ENCODE results near the gene CCDC57. TPM values are rescaled to one million over a fixed set of nuclear protein-coding genes. Genes with fewer than 3 reads are reported as not detected.

CCDC57 gene
- total and polyA plus RNA-seq, 2 experiments from 2014 or later = 10.6 to 15.3 TPM

DNA sequence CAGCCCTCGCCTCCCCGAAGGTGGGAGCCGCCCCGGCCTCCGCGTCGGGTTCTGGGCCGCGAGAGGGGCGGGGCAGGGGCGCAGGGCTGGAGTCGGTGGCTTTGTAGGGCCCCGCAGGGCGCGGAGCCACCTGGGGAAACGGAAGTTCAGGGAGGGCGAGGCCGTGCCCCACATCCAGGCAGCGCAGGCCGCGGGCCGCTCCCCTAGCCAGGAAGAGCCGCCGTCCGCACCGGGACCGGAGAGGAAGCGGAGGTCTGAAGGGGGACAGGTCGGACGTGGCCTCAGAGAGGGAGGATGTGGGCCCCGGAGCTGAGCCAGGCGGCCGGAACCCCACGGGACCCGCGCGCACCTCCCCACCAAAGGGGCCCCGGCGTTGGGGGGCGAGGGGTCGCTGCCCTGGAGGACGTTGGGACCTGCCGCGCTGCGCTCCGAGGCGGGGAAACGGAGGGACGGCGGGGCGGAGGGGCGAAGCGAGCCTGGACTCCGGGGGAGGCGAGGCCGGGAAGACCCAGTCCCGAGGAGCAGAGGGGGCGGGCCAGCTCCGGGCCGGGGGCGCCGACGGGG, 15.7 kb upstream of the CCDC57 start:
- in situ Hi-C loops (cut with MboI) = no loop called here
- H3K4me1 ChIP-seq (ENCODE audit: insufficient read depth) = peaks cover 3% of the 10 kb centered on the region
- peak overlapping the region; percentile 65 for H2AFZ ChIP-seq
- peak overlapping the region; percentile 98 for H3K4me3 ChIP-seq
- H4K20me1 ChIP-seq (ENCODE audit: insufficient read depth) = no peaks in the 10 kb centered on the region
- H3K9me2 ChIP-seq (ENCODE audit: insufficient read depth) = no peaks in the 10 kb centered on the region
- 47 to 62% methylated on average over 25 to 59 of the region's 63 CpGs for WGBS, 2 experiments (ENCODE audit: low coverage in 1 of 2, low lambda C conversion rate in 2 of 2, missing lambda C conversion rate in 2 of 2)
- H3K36me3 ChIP-seq (ENCODE audit: low read depth) = no peaks in the 10 kb centered on the region
- H3K79me2 ChIP-seq (ENCODE audit: insufficient read depth) = peaks cover 43% of the 10 kb centered on the region
- H3K27ac ChIP-seq = peak overlapping the region; percentile 57
- peak overlapping the region; percentile 94 for H3K9ac ChIP-seq
- TF ChIP-seq EZH2phosphoT487 (IDR thresholded peaks at IDR 0.05; ENCODE audit: insufficient read depth, low read depth) = no peak
- TF ChIP-seq EZH2 (IDR thresholded peaks at IDR 0.05; ENCODE audit: insufficient read depth, poor library complexity, severe bottlenecking) = no peak
- no peaks in the 10 kb centered on the region for H3K9me3 ChIP-seq (ENCODE audit: low read depth)
- no peaks in the 10 kb centered on the region for H3F3A ChIP-seq (ENCODE audit: insufficient read depth)
- peak overlapping the region; percentile 52 for H3K4me2 ChIP-seq (ENCODE audit: unreplicated experiment)
- H3K27me3 ChIP-seq (replicated peaks; ENCODE audit: insufficient read depth) = no peaks in the 10 kb centered on the region
- no peak for DNase-seq

GRCh38 chr17:82227629-82228277, 15.1 kb upstream of the CCDC57 start:
- no peak for DNase-seq
- H3K4me1 ChIP-seq (ENCODE audit: insufficient read depth) = peaks cover 3% of the 10 kb centered on the region
- in situ Hi-C loops (cut with MboI) = no loop called here
- no peaks in the 10 kb centered on the region for H3F3A ChIP-seq (ENCODE audit: insufficient read depth)
- peaks cover 37% of the 10 kb centered on the region for H3K79me2 ChIP-seq (ENCODE audit: insufficient read depth)
- WGBS, 2 experiments (ENCODE audit: low coverage in 1 of 2, low lambda C conversion rate in 2 of 2, missing lambda C conversion rate in 2 of 2) = 91 to 96% methylated on average over 15 to 16 of the region's 18 CpGs
- H3K4me2 ChIP-seq (ENCODE audit: unreplicated experiment) = no peak overlapping the region
- H4K20me1 ChIP-seq (ENCODE audit: insufficient read depth) = no peaks in the 10 kb centered on the region
- H3K4me3 ChIP-seq = peak overlapping the region; percentile 98
- no peaks in the 10 kb centered on the region for H3K9me2 ChIP-seq (ENCODE audit: insufficient read depth)
- H3K27ac ChIP-seq = no peak overlapping the region
- H3K27me3 ChIP-seq (replicated peaks; ENCODE audit: insufficient read depth) = no peaks in the 10 kb centered on the region
- no peaks in the 10 kb centered on the region for H3K9me3 ChIP-seq (ENCODE audit: low read depth)
- no peaks in the 10 kb centered on the region for H3K36me3 ChIP-seq (ENCODE audit: low read depth)
- no peak overlapping the region for H2AFZ ChIP-seq
- TF ChIP-seq EZH2phosphoT487 (IDR thresholded peaks at IDR 0.05; ENCODE audit: insufficient read depth, low read depth) (no peak), EZH2 (IDR thresholded peaks at IDR 0.05; ENCODE audit: insufficient read depth, poor library complexity, severe bottlenecking) (no peak)
- no peak overlapping the region for H3K9ac ChIP-seq

DNA sequence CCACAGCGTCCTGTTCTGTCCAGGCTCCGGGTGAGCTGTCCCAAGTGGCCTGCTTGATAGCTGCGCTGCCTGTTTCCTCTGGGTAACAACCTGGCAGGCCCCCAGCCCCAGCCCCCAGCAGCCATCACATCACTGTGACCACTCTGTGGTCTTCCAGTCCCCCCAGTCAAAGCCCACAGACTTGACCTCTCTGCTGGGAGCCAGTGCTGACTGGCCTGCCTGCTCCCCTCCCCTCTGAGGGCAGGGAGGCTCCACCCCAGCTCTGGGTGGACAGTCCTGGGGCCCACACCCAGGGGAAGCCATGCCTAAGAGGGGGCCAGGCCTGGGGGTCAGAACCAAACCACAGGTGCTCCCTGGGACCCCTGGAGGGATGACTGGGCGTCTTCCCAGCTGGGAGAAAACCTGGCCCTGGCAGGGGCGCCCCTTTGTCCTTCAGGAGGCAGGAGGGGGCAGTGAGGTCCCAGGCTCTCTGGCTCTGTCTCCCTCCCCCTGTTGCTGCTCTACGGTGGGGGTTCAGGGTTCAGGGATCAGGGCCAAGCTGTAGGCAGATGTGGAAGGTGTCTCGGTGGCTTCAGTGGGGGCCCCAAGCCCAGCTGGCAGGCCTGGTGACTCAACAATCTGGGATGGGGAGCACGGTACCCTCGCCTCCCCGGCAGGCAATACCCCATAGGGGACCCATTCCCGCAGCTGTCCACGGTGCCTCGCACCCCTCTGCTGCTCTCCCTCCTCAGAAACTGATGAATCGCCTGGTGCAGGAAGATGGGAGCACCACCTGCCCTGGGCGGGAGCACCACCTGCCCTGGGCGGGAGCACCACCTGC, 14.4 kb upstream of the CCDC57 start:
- no peaks in the 10 kb centered on the region for H3K36me3 ChIP-seq (ENCODE audit: low read depth)
- H2AFZ ChIP-seq = no peak overlapping the region
- H3K9me2 ChIP-seq (ENCODE audit: insufficient read depth) = no peaks in the 10 kb centered on the region
- no peaks in the 10 kb centered on the region for H3K4me1 ChIP-seq (ENCODE audit: insufficient read depth)
- H3K4me3 ChIP-seq = no peak overlapping the region
- no peak overlapping the region for H3K9ac ChIP-seq
- in situ Hi-C loops (cut with MboI) = no loop called here
- H3K27ac ChIP-seq = no peak overlapping the region
- no peaks in the 10 kb centered on the region for H3F3A ChIP-seq (ENCODE audit: insufficient read depth)
- H3K79me2 ChIP-seq (ENCODE audit: insufficient read depth) = peaks cover 29% of the 10 kb centered on the region
- no peak overlapping the region for H3K4me2 ChIP-seq (ENCODE audit: unreplicated experiment)
- TF ChIP-seq EZH2 (IDR thresholded peaks at IDR 0.05; ENCODE audit: insufficient read depth, poor library complexity, severe bottlenecking) = no peak
- no peak for TF ChIP-seq EZH2phosphoT487 (IDR thresholded peaks at IDR 0.05; ENCODE audit: insufficient read depth, low read depth)
- whole genome bisulfite sequencing, 2 experiments (ENCODE audit: low coverage in 1 of 2, low lambda C conversion rate in 2 of 2, missing lambda C conversion rate in 2 of 2) = 90% methylated on average over 12 to 13 of the region's 16 CpGs
- H3K27me3 ChIP-seq (replicated peaks; ENCODE audit: insufficient read depth) = no peaks in the 10 kb centered on the region
- no peak for DNase-seq
- no peaks in the 10 kb centered on the region for H4K20me1 ChIP-seq (ENCODE audit: insufficient read depth)
- H3K9me3 ChIP-seq (ENCODE audit: low read depth) = no peaks in the 10 kb centered on the region

- no peak overlapping the region for H3K4me2 ChIP-seq (ENCODE audit: unreplicated experiment)
- H2AFZ ChIP-seq = no peak overlapping the region
- no peak overlapping the region for H3K9ac ChIP-seq
- no peaks in the 10 kb centered on the region for H3F3A ChIP-seq (ENCODE audit: insufficient read depth)
- no peak for TF ChIP-seq EZH2 (IDR thresholded peaks at IDR 0.05; ENCODE audit: insufficient read depth, poor library complexity, severe bottlenecking)
- TF ChIP-seq EZH2phosphoT487 (IDR thresholded peaks at IDR 0.05; ENCODE audit: insufficient read depth, low read depth) = no peak
- H3K27me3 ChIP-seq (replicated peaks; ENCODE audit: insufficient read depth) = no peaks in the 10 kb centered on the region
- H3K4me1 ChIP-seq (ENCODE audit: insufficient read depth) = no peaks in the 10 kb centered on the region
- DNase-seq = no peak
- H3K9me2 ChIP-seq (ENCODE audit: insufficient read depth) = no peaks in the 10 kb centered on the region
- H4K20me1 ChIP-seq (ENCODE audit: insufficient read depth) = no peaks in the 10 kb centered on the region
- whole genome bisulfite sequencing, 2 experiments (ENCODE audit: low coverage in 1 of 2, low lambda C conversion rate in 2 of 2, missing lambda C conversion rate in 2 of 2) = 93 to 96% methylated on average over 15 of the region's 15 CpGs
- in situ Hi-C loops (cut with MboI) = no loop called here
- peaks cover 22% of the 10 kb centered on the region for H3K79me2 ChIP-seq (ENCODE audit: insufficient read depth)
- H3K27ac ChIP-seq = no peak overlapping the region
- no peak overlapping the region for H3K4me3 ChIP-seq
- no peaks in the 10 kb centered on the region for H3K9me3 ChIP-seq (ENCODE audit: low read depth)
- H3K36me3 ChIP-seq (ENCODE audit: low read depth) = no peaks in the 10 kb centered on the region
These were observed 13.6 kb upstream of the CCDC57 start for GRCh38 chr17:82226146-82226808.
